Hematopoietic multipotent progenitor cell treated with erythropoietin and hydrocortisone succinate and interleukin-3 and kit ligand, for 15 days (in vitro differentiated cells): Measurements from ENCODE around the gene DCUN1D2.
"Not testable (repeated sequence)": the region's sequence is repeated elsewhere in the genome, so short reads cannot be mapped to it uniquely, and the experiment has no call there.

ENCODE experiments used
- DNase-seq: peaks from one replicate; pipeline ENCODE4 v3.0.0-alpha.2; 2015; ENCODE audit warnings: low spot score

Gene DCUN1D2

DNA sequence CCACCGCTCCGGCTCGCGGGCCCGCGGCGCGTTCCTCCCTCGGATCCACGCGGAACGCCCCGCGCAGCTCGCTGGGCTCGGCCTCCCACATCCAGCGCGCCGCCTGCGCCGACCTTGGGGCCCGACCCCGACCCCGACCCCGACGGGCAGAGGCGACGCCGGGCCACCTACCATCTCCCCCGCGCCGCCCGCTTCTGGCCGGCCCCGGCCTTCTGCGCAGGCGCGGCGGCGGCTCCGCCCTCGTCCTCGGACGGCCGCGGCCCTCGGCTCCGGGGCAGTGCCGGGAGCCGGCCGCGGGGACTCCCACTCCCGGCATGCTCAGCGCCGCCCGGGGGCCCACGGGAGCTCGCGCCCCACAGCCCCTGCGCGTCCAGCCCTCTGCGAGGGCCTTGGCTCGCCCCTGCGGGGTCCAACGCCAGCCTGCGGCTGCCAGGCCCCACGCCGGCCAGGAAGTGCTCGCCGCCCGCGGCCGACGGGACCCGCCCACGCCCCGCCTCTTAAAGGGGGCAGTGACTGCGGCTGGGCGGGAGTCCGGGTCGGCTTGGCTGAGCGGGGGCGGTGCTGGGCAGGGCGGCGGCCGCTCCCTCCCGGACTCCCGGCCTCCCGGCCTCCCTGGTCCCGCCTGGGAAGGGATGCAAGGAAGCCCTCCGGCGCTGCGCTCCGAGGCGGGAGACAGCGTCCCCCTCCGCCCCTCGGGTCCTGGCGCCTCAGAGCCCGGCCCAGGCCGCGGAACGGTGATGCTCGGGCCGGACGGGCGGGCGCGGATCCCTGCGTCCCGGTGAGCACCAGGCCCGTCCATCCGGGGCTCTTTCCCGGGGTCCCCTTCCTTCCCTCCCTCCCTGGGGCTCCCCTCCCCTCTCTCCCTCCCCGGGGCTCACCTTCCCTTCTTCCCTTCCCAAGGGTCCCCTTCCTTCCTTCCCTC is at the start of gene DCUN1D2:
Gene DCUN1D2, minus strand, starts transcription at position 216 of the 922 bp plus-strand sequence. Its CDS starts 42 bp downstream, at position 174.
- peak; percentile 84 for DNase-seq

DNA sequence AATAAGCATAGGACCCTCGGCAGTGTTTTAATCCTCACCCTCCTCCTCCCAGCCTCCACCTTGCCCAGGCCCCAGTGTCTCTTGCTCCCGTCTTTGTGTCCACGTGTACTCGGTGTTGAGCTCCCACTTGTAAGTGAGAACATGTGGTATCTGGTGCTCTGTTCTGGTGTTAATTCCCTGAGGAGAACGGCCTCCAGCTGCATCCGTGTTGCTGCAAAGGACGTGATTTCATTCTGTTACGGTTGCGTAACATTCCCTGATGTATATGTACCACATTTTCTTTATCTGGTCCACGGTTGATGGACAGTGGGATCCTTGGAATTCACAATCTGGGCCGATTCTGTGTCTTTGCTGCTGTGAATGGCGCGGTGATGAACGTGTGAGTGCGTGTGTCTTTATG is 49.3 kb upstream of the DCUN1D2 start:
- DNase-seq: no peak

DNA sequence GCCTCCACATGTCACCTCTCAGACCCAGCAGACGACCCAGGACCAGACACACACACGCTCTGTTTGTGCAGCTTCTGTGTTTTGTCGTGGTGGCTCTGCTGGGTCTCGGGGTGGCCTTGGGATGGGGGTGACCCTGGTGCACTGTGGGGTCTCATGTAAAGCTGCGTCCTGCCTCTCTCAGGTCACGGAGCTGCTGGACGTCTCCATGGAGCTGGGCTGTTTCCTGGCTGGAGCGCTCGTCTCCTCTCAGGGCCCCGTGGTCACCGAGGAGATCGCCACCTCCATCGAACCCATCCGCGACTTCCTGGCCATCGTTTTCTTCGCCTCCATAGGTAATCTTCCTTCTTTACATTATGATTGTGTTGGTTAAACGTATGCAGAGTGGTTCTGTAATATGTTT is 48.7 kb upstream of the DCUN1D2 start:
- no peak for DNase-seq

DNA sequence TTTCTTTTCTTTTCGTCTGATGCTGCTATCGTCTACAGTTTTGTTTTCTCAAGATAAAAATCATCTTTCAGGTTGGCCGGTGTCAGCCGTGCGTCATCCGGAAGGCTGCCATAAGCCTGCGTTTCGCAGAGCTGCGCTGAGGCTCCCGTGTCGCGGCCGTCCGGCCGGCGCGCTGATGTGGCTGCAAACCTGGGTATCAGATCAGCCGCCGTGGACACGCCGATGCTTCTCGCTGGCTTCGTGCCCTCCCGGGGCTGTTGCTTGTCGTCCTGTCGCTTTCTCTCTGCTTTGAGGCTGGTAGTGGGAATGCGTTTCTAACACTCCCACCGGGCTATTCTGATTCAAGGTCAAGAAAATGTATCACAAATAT is 48.2 kb upstream of the DCUN1D2 start:
- no peak for DNase-seq

DNA sequence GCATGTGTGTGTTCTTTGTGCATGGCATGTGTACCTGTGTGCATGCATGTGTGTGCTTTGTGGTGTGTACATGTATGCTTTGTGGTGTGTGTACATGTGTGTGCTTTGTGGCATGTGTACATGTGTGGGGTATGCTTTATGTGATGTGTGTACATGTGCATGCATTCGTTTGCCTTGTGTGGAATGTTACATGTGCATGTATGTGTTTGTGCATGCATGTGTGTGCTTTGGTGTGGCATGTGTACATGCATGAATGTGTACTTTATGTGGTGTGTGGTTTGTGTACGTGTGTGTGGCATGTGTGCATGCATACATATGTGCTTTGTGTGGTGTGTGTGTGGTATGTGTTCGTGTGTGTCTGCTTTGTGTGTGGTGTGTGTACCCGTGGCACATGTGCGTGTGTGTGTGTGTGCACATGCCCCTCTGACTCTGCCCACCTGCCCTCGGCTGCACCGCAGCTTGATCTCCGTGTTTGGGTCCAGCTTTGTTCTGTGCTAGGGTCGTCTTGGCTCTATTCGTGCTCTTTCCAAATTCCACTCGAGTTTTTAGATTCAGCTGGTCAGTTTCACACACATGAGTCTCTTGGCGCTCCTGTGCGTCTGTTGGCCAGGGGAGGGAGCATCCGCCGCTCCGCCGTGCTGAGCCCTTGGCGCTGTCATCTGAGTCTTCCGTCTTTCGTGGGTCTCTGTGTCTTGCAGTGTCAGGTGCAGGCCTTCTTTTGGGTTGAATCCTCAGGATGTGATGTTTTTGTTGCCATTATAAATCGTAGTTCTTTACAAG is 47.6 kb upstream of the DCUN1D2 start:
- DNase-seq: no peak

DNA sequence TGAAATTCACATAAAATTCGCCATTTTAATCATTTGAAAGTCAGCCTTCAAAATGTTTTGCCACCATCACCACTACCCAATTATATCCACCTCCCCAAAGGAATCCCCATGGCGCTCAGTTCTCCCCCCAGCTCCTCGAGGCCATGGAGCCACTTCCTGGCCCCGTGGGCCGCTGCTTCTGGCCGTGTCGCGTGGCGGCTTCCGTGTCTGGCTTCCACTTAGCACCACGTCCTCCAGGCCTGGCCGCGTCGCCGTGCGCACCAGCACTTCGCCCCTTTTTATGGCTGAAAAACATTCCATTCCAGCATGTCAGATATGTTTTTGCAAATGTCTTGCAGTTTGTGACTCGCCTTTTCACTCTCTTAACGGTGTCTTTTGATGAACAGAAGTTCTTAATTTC is 46.7 kb upstream of the DCUN1D2 start:
- no peak for DNase-seq

DNA sequence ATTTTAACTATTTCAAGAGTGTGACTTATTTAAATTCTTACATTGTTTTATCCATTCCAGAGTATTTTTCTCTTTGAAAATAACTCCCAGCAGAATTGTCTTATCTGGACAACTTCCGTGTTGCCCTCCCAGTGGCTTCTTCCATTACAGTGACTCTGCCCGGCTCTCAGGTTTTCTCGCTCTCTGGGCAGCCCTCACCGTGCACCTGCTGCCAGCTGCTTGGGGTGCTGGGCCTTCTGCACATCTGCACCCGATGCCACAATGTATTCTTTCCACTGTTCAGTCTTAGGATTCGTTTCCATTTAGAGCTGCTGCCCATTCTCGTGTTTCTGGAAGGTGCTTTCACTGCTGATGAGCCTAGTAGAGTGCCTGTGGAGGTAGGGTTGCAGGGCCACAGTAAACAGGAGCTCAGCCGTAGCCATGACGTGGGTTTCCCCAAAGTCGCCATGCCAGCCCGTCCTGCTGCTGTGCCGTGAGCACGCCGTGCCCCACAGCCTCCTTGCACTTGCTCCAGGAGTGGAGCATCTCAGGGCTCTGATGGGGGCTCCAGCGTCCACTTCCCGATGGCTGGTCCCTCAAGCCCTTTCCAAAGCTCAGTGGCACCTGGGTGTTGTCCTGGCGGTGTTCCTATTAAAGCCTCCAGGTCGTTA is 46.1 kb upstream of the DCUN1D2 start:
- DNase-seq: no peak

DNA sequence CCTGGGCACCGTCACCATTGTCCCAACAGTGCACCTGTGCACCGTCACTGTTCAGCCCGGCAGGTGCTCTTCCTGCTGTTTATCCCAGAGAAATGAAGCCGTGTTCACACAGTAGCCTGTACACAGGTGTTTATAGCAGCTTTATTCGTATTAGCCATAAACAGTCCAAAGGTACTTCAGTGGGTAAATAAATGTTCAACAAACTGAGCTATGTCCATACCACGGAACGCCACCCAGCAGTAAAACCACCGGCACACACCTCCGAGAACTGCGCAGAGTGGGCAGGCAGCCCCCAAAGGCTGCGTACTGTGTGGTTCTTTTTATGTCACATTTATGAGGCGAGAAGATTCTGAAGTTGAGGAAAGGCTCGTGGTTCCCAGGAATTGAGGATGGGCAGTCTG is 44.9 kb upstream of the DCUN1D2 start:
- DNase-seq: no peak

DNA sequence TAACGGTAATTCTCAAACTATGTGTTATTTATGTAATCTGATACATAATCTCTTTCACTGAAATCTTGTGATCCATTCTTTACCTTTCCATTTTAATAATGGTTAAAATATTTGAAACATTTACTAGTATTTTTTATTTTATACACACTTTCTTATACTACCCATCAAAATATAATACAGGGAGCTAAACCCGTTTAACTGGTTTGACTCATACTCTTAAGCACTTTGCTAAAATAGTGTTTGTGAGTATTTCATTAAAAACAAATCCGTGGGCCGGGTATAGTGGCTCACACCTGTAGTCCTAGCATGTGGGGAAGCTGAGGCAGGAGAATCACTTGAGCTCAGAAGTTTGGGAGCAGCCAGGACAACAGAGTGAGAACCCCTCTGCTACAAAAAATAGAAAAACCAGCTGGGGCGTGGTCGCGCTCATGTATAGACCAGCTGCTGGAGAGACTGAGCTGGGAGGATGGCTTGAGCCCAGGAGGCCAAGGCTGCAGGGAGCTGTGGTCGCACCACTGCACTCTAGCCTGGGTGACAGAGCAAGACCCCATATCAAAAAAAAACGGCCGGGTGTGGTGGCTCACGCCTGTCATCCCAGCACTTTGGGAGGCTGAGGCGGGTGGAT is 43.8 kb upstream of the DCUN1D2 start:
- DNase-seq: no peak

DNA sequence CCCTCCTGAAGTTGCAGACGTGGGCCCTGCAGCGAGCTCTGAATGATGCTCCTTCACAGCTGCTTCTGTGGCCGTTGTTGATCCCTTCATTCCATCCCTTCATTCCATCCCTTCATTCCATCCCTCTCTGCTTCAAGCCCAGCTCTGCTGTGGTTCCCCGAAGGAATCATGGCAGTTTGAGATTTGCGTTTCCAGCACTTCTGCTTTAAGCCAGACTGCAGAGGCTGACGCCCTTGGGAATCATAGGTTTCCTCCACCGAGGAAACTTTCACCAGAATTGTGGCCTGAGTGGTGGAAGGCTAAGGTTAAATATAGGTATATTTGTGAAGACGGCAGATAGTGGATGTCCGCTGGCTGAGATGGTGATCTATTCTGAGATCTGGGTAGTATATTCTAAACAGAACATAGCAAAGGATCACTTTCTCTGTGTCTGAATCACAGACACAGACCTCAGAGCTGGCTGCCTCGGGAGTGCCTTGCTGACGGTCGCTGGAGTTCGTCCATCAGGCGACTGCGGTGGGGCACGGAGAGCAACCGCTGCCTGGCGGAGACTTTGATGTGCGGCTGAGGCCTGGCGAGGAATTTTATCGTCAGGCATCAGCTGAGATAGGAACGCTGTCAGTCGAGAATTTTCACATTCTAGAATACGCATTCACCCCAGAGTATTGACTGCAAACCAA is 42.8 kb upstream of the DCUN1D2 start:
- no peak for DNase-seq

DNA sequence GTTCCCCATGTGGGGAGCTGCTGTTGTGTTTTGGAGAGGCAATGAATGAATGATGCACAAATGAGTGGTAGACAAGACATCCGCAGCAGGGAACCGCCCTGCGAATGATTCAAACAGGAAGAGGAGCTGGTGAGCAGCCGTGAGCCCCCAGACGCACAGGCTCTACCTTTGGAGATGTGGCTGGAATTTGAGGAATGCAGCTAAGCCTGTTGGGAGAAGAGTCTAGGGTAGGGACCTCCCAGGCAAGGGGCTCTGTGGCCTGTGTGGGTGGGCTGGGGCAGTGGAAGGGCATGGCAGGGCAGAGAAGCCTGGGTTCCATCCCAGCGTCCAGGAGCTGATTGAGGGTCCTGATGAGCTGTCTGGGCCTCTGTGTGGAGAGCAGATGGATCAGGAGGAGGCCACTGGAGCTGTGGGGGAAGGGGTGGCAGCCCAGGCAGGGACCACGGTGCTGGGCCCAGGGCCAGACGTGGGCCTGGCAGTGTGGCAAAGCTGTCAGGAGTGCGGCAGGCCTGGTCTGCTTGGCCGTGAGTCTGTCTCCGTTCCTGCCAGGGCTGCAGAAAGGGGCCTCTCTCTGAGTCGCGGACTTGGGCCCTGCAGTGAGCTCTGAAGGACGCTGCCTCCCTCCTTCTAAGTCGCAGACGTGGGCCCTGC is 41.8 kb upstream of the DCUN1D2 start:
- DNase-seq: no peak

DNA sequence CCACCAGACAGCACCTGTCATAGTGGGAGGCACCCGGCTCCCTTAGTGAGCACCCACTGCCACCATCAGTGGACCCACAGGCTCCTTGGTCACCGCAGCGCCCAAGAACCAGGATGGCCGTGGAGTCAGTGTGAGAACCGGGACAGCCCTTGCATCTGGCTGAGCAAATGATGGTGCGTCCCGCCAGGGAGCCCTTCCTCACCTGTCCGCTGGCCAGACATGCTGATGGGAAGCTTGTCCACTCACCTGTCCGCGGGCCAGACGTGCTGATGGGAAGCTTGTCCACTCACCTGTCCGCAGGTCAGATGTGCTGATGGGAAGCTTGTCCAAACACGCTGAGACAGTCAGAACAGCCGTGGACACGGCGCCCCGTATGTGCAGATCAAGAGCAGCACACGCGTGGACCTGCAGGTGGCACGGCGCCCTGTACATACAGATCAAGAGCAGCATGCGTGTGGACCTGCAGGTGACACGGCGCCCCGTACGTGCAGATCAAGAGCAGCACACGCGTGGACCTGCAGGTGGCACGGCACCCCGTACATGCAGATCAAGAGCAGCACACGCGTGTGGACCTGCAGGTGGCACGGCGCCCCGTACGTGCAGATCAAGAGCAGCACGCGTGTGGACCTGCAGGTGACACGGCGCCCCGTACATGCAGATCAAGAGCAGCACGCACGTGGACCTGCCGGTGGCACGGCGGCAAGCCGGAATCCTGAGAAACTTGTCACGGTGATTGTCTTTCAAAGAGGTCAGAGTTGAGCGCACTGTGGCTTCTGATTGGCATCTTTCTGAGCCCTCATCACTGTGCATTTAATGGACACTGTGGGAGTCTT is 40.7 kb upstream of the DCUN1D2 start:
- DNase-seq: no peak

DNA sequence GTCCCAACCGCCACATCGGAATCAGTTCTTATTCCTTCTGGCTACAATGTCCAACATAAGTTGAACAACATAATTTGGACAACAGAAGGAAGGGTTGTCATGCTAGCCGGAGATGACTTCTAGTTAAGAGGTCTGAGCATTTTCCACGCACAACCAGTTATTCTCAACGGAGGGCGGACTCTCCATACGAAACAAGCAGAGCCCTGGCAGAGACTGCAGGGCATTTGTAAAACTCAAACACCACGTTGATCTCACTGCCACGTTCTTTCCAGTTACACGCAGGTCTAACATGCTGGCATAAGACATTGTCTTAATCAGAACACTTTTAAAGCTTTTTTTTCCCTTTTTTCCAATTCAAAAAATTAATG is 38.3 kb upstream of the DCUN1D2 start:
- no peak for DNase-seq

DNA sequence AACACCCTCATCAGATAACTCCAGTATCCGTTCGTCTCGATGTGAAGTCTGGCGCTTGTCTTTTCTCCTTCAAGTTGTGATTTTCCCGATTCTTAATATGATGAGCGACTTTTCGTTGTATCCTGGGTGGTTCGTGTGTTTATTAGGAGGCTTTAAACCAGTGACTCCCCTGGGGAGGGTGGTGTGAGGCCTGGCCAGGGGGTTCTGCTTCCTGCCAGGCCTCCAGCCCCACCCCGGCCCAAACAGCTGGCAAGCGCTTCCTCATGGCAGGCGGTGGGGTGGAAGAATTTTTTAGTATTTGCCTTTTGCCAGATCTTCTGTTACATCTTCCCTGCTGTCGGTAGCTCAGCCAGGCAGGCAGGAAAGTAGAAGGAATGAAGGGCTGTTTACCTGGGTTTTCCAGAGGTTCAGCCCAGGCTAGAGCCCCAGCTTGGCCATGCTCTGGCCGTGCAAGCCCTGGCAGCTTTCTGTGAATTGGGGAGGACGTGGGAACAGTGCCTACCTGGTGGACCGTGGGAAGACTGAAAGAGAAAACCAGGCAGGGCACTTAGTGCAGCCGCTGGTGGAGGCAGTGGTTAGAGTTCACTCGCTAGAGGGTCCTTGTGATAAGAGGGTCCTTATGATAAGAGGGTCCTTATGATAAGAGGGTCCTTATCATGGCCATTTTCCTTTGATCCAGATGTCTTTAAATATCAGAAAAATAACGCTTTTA is 37.7 kb upstream of the DCUN1D2 start:
- DNase-seq: no peak

DNA sequence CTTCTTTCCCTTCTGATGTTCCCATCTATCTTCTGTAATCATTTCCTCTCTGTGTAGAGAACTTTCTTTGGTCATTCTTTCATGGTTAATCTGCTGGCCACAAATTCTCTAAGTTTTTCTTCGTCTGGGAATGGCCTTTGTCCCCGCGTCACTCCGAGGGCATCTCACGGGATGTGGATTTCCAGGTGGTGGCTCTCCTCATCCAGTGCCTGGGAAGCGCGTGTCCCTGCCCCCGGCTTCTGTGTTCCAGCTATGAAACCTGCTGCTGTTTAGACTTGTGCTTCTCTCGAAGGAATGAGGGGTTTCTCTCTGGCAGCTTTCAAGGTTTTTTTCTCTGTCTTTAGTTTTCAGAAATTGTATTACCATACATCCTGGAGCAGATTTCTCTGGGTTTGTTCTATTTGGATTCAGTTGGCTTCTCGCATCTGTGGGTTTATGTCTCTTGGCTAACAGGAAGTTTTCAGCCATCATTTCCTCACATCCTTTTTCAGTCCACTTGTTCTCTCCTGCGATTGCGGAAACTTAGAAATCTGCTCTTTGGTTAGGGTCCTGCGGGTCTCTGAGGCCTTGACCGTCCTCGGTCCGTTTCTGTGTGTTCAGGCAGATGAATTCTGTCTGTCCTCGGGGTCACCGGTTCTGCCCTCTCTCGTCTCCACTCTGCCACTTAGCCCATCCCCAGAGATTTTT is 36.9 kb upstream of the DCUN1D2 start:
- DNase-seq: no peak

DNA sequence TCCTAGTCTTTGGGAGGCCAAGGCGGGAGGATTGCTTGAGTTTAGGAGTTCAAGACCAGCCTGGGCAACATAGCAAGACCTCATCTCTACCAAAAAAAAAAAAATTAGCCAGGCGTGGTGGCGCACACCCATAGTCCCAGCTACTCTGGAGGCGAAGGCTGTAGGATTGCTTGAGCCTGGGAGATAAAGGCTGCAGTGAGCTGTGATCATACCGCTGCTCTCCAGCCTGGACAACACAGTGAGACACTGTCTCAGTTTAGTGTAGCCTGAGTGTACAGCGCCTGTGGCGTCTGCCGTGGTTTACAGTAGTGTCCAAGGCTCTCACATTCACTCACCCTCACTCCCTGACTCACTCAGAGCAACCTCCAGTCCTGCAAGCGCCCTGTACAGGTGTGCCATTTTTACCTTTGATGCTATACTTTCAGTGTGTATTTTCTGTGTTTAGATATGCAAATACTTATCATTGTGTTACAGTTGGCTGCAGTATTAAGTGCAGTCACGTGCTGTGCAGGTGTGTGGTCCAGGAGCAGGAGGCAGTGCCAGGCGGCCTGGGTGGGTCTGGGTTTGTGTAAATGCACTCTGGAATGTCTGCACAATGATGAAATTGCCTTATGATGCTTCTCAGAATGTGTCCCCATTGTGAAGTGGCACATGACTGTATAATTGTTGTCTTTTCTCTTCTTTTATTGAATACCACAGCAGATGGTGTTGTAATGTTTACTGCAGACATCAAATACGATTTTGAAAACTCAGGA is 36.1 kb upstream of the DCUN1D2 start:
- no peak for DNase-seq

DNA sequence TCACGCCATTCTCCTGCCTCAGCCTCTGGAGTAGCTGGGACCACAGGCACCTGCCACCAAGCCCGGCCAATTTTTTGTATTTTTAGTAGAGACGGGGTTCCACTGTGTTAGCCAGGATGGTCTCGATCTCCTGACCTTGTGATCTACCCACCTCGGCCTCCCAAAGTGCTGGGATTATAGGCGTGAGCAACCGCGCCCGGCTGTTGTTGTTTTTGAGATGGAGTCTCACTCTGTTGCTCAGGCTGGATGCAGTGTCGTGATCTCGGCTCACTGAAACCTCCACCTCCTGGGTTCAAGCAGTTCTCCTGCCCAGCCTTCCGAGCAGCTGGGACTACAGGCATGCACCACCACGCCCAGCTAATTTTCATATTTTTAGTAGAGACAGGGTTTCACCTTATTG is 31.9 kb upstream of the DCUN1D2 start:
- DNase-seq: not testable (repeated sequence)

DNA sequence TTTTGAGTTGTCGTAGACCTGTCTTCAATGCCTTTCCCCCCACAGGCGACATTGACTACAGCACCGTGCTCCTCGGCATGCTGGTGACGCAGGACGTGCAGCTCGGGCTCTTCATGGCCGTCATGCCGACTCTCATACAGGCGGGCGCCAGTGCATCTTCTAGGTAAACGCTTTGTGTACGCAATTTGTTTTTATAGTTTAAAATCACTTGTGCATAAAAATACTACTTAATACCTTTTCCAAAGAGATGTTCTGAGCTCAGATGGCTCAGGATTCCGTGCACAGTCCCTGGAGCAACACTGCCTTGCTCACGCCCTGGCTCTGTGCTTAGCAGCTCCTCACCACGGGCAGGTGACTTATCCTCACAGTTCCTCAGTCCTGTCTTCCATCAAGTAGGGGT is 30.1 kb upstream of the DCUN1D2 start:
- no peak for DNase-seq
